A549 (cell line): ENCODE data around the gene GABRR1. TPM values are rescaled to one million over a fixed set of nuclear protein-coding genes. Genes with fewer than 3 reads are reported as not detected.

Experiments used
- ATAC-seq, 2 experiments: fragments of 200-7000 bp in 1 of 2; fragments of >200 bp in 1 of 2; cut with Nextera tagmentation in 1 of 2; cut with Tn5 transposase in 1 of 2; 3 replicates each; pipeline versions ENCODE4 v1.8.0 to v1.9.1; 2018 to 2020; ENCODE audit warnings: mild to moderate bottlenecking in 1 of 2, moderate library complexity in 1 of 2
- CTCF ChIA-PET: fragments of 300-600 bp; sonication (Branson Sonifier 250); formaldehyde crosslinking; extraction: SDS; loops from one replicate; lab custom pipeline; 2021; ENCODE audit warnings: antibody characterized with exemption, inconsistent platforms; lab: Yijun Ruan, JAX
- POLR2A ChIA-PET: fragments of 350-600 bp; formaldehyde crosslinking; extraction: SDS; loops from one replicate; lab custom pipeline; 2021; ENCODE audit warnings: antibody characterized with exemption, inconsistent platforms; lab: Yijun Ruan, JAX
- DNase-seq, 2 experiments: peaks; one replicate each; pipeline versions ENCODE4 v3.0.0 to v3.0.0-alpha.2; 2011 to 2016; ENCODE audit warnings: low read depth in 1 of 2, low spot score in 1 of 2
- FAIRE-seq: peaks from 2 replicates; lab custom pipeline; 2011; peaks lifted over from hg19 to GRCh38; lab: Jason Lieb, UNC
- H3K27ac ChIP-seq, 2 experiments: fragments of >200 bp; sonication (Bioruptor Twin); formaldehyde crosslinking; 3 replicates each; pipeline ENCODE4 v1.5.1; 2016 to 2017
- H3K4me1 ChIP-seq: fragments of >200 bp; sonication (Bioruptor Twin); formaldehyde crosslinking; 3 replicates; pipeline ENCODE4 v1.6.1; 2016
- H3K4me2 ChIP-seq: fragments of >200 bp; sonication (Bioruptor Twin); formaldehyde crosslinking; 3 replicates; pipeline ENCODE4 v1.6.1; 2016
- H3K4me3 ChIP-seq: fragments of >200 bp; sonication (Bioruptor Twin); formaldehyde crosslinking; 3 replicates; pipeline ENCODE4 v1.5.1; 2016
- H3K9me3 ChIP-seq: fragments of >200 bp; sonication (Bioruptor Twin); formaldehyde crosslinking; 3 replicates; pipeline ENCODE4 v1.6.1; 2016
- BCL3 ChIP-seq: fragments of >200 bp; sonication (Bioruptor Twin); formaldehyde crosslinking; IDR thresholded peaks from 3 replicates; pipeline ENCODE4 v1.6.1; 2016
- EHMT2 ChIP-seq: fragments of 200-600 bp; sonication (generic); IDR thresholded peaks from 2 replicates; pipeline ENCODE4 v1.6.1; 2016; ENCODE audit warnings: antibody characterized with exemption, low read depth, mild to moderate bottlenecking, moderate library complexity
- FOSL2 ChIP-seq, 2 experiments: fragments of 450-650 bp in 1 of 2; fragments of >200 bp in 1 of 2; sonication (Bioruptor Twin) in 1 of 2; formaldehyde crosslinking; IDR thresholded peaks; 2 replicates each; pipeline versions ENCODE4 v1.5.0 to v1.6.1; 2016 to 2020; ENCODE audit warnings: mild to moderate bottlenecking in 1 of 2, moderate library complexity in 1 of 2
- FOXS1 ChIP-seq: fragments of 250-450 bp; sonication (Bioruptor Pico); IDR thresholded peaks from 2 replicates; pipeline ENCODE4 v1.5.0; 2020; ENCODE audit warnings: mild to moderate bottlenecking, moderate library complexity
- HOXA7 ChIP-seq: fragments of 250-450 bp; sonication (Bioruptor Pico); IDR thresholded peaks from 2 replicates; pipeline ENCODE4 v1.5.0; 2020; ENCODE audit warnings: mild to moderate bottlenecking, moderate library complexity
- HOXB13 ChIP-seq: fragments of 250-450 bp; sonication (Bioruptor Pico); IDR thresholded peaks from 2 replicates; pipeline ENCODE4 v1.5.0; 2020; ENCODE audit warnings: low read depth, mild to moderate bottlenecking, moderate library complexity
- JUN ChIP-seq, 2 experiments: fragments of >200 bp; sonication (Bioruptor Twin); formaldehyde crosslinking; IDR thresholded peaks; 2 replicates in 1 of 2; 3 replicates in 1 of 2; pipeline ENCODE4 v1.6.1; 2016 to 2017
- MAFK ChIP-seq: fragments of 450-650 bp; IDR thresholded peaks from 2 replicates; pipeline ENCODE4 v1.6.1; 2014; ENCODE audit not compliant: partially characterized antibody
- NPAS2 ChIP-seq: fragments of 250-450 bp; sonication (Bioruptor Pico); IDR thresholded peaks from 2 replicates; pipeline ENCODE4 v1.8.0; 2022; ENCODE audit warnings: mild to moderate bottlenecking, moderate library complexity, borderline replicate concordance
- NR3C1 ChIP-seq: fragments of >200 bp; sonication (Bioruptor Twin); formaldehyde crosslinking; IDR thresholded peaks from 3 replicates; pipeline ENCODE4 v1.6.1; 2017
- POLR2A ChIP-seq: IDR thresholded peaks from 2 replicates; pipeline ENCODE4 v1.6.1; 2012; ENCODE audit warnings: mild to moderate bottlenecking, low read length
- RAD21 ChIP-seq, 2 experiments: fragments of >200 bp in 1 of 2; sonication (Bioruptor Twin) in 1 of 2; formaldehyde crosslinking in 1 of 2; IDR thresholded peaks in 1 of 2; conservative IDR thresholded peaks in 1 of 2; 2 replicates in 1 of 2; 3 replicates in 1 of 2; pipeline ENCODE4 v1.6.1; 2012 to 2018; ENCODE audit warnings: inconsistent platforms in 1 of 2
- RARB ChIP-seq: fragments of 250-450 bp; sonication (Bioruptor Pico); IDR thresholded peaks from 2 replicates; pipeline ENCODE4 v1.8.0; 2021; ENCODE audit warnings: mild to moderate bottlenecking, moderate library complexity
- REST ChIP-seq: fragments of 200-600 bp; sonication (generic); IDR thresholded peaks from 2 replicates; pipeline ENCODE4 v1.6.1; 2016; ENCODE audit warnings: antibody characterized with exemption, mild to moderate bottlenecking, moderate library complexity
- RNF2 ChIP-seq: fragments of 200-600 bp; sonication (generic); IDR thresholded peaks from 2 replicates; pipeline ENCODE4 v1.6.1; 2016; ENCODE audit warnings: low read depth, mild to moderate bottlenecking, antibody characterized with exemption, moderate library complexity, borderline replicate concordance
- SREBF2 ChIP-seq: fragments of 450-650 bp; IDR thresholded peaks from 2 replicates; pipeline ENCODE4 v1.6.1; 2014; ENCODE audit warnings: mild to moderate bottlenecking, moderate library complexity
- TP53 ChIP-seq: fragments of 250-450 bp; sonication (Bioruptor Pico); IDR thresholded peaks from 2 replicates; pipeline ENCODE4 v1.5.0; 2021; ENCODE audit warnings: mild to moderate bottlenecking, moderate library complexity
- ZC3H11A ChIP-seq: fragments of 450-650 bp; IDR thresholded peaks from 2 replicates; pipeline ENCODE4 v1.6.1; 2014; ENCODE audit warnings: antibody characterized with exemption, mild to moderate bottlenecking
- ZNF302 ChIP-seq: fragments of 250-450 bp; sonication (Bioruptor Pico); IDR thresholded peaks from 2 replicates; pipeline ENCODE4 v1.9.0; 2021; ENCODE audit warnings: inconsistent platforms, mild to moderate bottlenecking, moderate library complexity
- ZSCAN20 ChIP-seq: fragments of 250-450 bp; sonication (Bioruptor Pico); IDR thresholded peaks from 2 replicates; pipeline ENCODE4 v1.8.0; 2022; ENCODE audit warnings: mild to moderate bottlenecking, moderate library complexity
- polyA plus RNA-seq, 4 experiments: library from polyadenylated mRNA; depleted of rRNA in 3 of 4; stranded (reverse); fragments of >200 nt; fragmentation: RNase III in 1 of 4; extraction: RNeasy Plus Mini Kit Qiagen cat#74134 plus additional on column Dnase treatment in 1 of 4; gene quantifications; 2 replicates in 3 of 4; 3 replicates in 1 of 4; pipeline ENCODE4 v1.2.3, GENCODE V29; 2011 to 2017
- TF ChIP-seq, protein P1 (sequence below): fragments of 150-350 bp; IDR thresholded peaks from 2 replicates; pipeline ENCODE4 v1.6.1; 2014; ENCODE audit warnings: low read depth, mild to moderate bottlenecking, low read length
- TF ChIP-seq, protein P2 (sequence below): fragments of >200 bp; sonication (Bioruptor Twin); formaldehyde crosslinking; IDR thresholded peaks from 3 replicates; pipeline ENCODE4 v1.5.1; 2016

GABRR1 gene
- polyA plus RNA-seq, 2 of the 4 experiments (the other 2 are of a cell fraction) = not detected

DNA sequence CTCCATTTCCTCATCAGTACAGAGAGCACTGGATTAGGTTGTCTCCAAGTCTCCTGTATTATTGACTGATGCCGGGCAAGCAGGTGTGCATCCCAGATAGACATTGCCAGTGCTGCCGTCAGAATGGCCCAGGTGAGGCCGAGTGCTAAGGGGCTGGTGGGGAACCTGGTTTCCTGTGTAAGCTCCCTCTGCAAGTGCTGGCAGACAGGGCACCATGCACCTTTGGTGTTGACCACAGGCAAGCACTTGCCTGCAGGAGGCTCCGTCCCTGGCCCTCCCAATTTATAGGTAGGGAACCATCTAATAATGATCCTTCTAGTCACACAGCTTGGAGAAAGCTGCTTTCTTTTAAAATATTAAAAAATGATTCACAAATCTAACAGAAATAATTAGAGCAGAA lies 747 bp downstream of the GABRR1 start (continued):
- TF ChIP-seq REST = no peak
- TF ChIP-seq ZNF302 (CRISPR knock-in tag) = no peak
- no peak for TF ChIP-seq NR3C1
- TF ChIP-seq NPAS2 (CRISPR knock-in tag) = no peak
- TF ChIP-seq, all 56 proteins: peak for 0

GRCh38 chr6:89215391-89215790 lies 1.8 kb downstream of the GABRR1 start:
- Histone ChIP-seq H3K4me3 (no peak overlapping the region), H3K27ac (no peak overlapping the region), H3K9me3 (no peaks in the 10 kb centered on the region), H3K4me2 (no peak overlapping the region), H3K4me1 (no peaks in the 10 kb centered on the region)
- TF ChIP-seq POLR2A = no peak
- no peak for TF ChIP-seq BCL3
- TF ChIP-seq HOXB13 (CRISPR knock-in tag) = no peak
- no peak for TF ChIP-seq JUN (IDR thresholded peaks at IDR 0.05)
- TF ChIP-seq NPAS2 (CRISPR knock-in tag) = no peak
- TF ChIP-seq RAD21 (conservative IDR thresholded peaks at IDR 0.05 in 1 of 2, IDR thresholded peaks at IDR 0.05 in 1 of 2) = no peak
- TF ChIP-seq FOSL2 (IDR thresholded peaks at IDR 0.05) = no peak
- TF ChIP-seq FOSL2 (CRISPR knock-in tag; IDR thresholded peaks at IDR 0.05) = no peak
- TF ChIP-seq, protein P1, sequence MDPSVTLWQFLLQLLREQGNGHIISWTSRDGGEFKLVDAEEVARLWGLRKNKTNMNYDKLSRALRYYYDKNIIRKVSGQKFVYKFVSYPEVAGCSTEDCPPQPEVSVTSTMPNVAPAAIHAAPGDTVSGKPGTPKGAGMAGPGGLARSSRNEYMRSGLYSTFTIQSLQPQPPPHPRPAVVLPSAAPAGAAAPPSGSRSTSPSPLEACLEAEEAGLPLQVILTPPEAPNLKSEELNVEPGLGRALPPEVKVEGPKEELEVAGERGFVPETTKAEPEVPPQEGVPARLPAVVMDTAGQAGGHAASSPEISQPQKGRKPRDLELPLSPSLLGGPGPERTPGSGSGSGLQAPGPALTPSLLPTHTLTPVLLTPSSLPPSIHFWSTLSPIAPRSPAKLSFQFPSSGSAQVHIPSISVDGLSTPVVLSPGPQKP = no peak
- TF ChIP-seq ZSCAN20 = no peak
- TF ChIP-seq EHMT2 = no peak
- TF ChIP-seq SREBF2 = no peak
- ATAC-seq (no peak), DNase-seq (no peak), FAIRE-seq (no peak)
- ChIA-PET CTCF (no interaction called here), POLR2A (no interaction called here)

DNA sequence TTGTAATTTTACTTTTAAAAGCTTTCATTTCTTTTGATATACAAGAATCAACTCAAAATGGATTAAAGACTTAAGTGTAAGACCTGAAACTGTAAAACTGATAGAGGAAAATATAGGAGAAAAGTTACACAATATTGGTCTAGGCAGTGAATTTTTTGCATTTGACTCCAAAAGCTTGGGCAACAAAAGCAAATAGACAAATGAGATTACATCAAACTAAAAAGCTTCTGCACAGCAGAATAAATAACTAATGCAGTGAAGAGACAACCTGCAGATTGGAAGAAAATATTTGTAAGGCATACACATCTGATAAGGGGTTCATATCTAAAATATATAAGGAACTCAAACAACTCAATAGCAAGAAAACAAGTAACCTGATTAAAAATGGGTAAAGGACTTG lies 3.0 kb downstream of the GABRR1 start:
- Histone ChIP-seq H3K4me3 (no peak overlapping the region), H3K27ac (no peak overlapping the region), H3K9me3 (no peaks in the 10 kb centered on the region), H3K4me2 (no peak overlapping the region), H3K4me1 (no peaks in the 10 kb centered on the region)
- TF ChIP-seq RARB (no peak), JUN (IDR thresholded peaks at IDR 0.05) (no peak), HOXA7 (CRISPR knock-in tag) (no peak), FOXS1 (CRISPR knock-in tag) (no peak), TP53 (CRISPR knock-in tag) (no peak), MAFK (no peak), RNF2 (no peak), ZC3H11A (no peak)
- TF ChIP-seq, protein P1 = no peak
- TF ChIP-seq, protein P2, sequence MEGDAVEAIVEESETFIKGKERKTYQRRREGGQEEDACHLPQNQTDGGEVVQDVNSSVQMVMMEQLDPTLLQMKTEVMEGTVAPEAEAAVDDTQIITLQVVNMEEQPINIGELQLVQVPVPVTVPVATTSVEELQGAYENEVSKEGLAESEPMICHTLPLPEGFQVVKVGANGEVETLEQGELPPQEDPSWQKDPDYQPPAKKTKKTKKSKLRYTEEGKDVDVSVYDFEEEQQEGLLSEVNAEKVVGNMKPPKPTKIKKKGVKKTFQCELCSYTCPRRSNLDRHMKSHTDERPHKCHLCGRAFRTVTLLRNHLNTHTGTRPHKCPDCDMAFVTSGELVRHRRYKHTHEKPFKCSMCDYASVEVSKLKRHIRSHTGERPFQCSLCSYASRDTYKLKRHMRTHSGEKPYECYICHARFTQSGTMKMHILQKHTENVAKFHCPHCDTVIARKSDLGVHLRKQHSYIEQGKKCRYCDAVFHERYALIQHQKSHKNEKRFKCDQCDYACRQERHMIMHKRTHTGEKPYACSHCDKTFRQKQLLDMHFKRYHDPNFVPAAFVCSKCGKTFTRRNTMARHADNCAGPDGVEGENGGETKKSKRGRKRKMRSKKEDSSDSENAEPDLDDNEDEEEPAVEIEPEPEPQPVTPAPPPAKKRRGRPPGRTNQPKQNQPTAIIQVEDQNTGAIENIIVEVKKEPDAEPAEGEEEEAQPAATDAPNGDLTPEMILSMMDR = no peak
- FAIRE-seq (no peak), DNase-seq (no peak), ATAC-seq (no peak)
- ChIA-PET CTCF (no interaction called here), POLR2A (no interaction called here)
